Esophagus muscularis mucosa (tissue), 4 donors: Measurements from ENCODE around the gene RPS5. TPM values are rescaled to one million over a fixed set of nuclear protein-coding genes. Genes with fewer than 3 reads are reported as not detected.

Experiments
- DNase-seq: peaks from one replicate; pipeline ENCODE4 v3.0.0-alpha.2; 2017; ENCODE audit errors: extremely low spot score
- H3K27ac ChIP-seq, 4 donors: fragments of 200-600 bp; sonication (generic); replicated peaks in 1 of 4; 1 replicate in 3 of 4; 2 replicates in 1 of 4; pipeline ENCODE4 v1.5.1; 2016 to 2019; ENCODE audit warnings: mild to moderate bottlenecking in 1 of 4
- H3K27me3 ChIP-seq, 4 donors: fragments of 200-600 bp; sonication (generic); one replicate each; pipeline versions ENCODE4 v1.5.1 to v1.6.0; 2016 to 2019
- H3K36me3 ChIP-seq, 4 donors: fragments of 200-600 bp; sonication (generic); one replicate each; pipeline ENCODE4 v1.5.1; 2016 to 2019
- H3K4me1 ChIP-seq, 4 donors: fragments of 200-600 bp; sonication (generic); one replicate each; pipeline ENCODE4 v1.5.1; 2016 to 2019
- H3K4me3 ChIP-seq, 4 donors: fragments of 200-600 bp; sonication (generic); 1 replicate in 2 of 4; 2 replicates in 2 of 4; pipeline ENCODE4 v1.5.1; 2016 to 2019; ENCODE audit warnings: mild to moderate bottlenecking in 4 of 4, moderate library complexity in 1 of 4
- H3K9me3 ChIP-seq, 4 donors: fragments of 200-600 bp; sonication (generic); 1 replicate in 3 of 4; 2 replicates in 1 of 4; pipeline ENCODE4 v1.5.1; 2016 to 2019
- CTCF ChIP-seq, 3 experiments: fragments of 200-600 bp in 2 of 3; fragments of 450-650 bp in 1 of 3; sonication (generic) in 2 of 3; IDR thresholded peaks; one replicate each; pipeline ENCODE4 v1.5.1; 2017 to 2019; ENCODE audit warnings: antibody characterized with exemption in 3 of 3, mild to moderate bottlenecking in 2 of 3, moderate library complexity in 1 of 3
- EP300 ChIP-seq: sonication (generic); formaldehyde crosslinking; IDR thresholded peaks from one replicate; pipeline ENCODE4 v1.6.1; 2017; ENCODE audit warnings: antibody characterized with exemption
- POLR2A ChIP-seq: fragments of 450-650 bp; IDR thresholded peaks from one replicate; pipeline ENCODE4 v1.6.1; 2017; ENCODE audit warnings: antibody characterized with exemption, moderate library complexity, mild to moderate bottlenecking, low read depth
- POLR2AphosphoS5 ChIP-seq, 2 donors: sonication (generic); formaldehyde crosslinking; IDR thresholded peaks; one replicate each; pipeline ENCODE4 v1.6.1; 2017; ENCODE audit warnings: antibody characterized with exemption in 2 of 2
- WGBS: methylation state at CpG from one replicate; pipeline ENCODE4 v1.1.5; 2018; 5-methylcytosine and 5-hydroxymethylcytosine counted together
- intact Hi-C: fragments of 100-400 bp; cut with DNase I; formaldehyde crosslinking; loops from one replicate; pipeline ENCODE4 v1.15.1; 2023
- total RNA-seq, 4 donors: library from RNA; depleted of rRNA; stranded (reverse); fragments of >200 nt; gene quantifications; one replicate each; pipeline versions ENCODE4 v1.1.0 to v1.2.1, GENCODE V29; 2016

Gene RPS5
- total RNA-seq, 4 donors from 2014 or later = 1,137 to 2,200 (median 1,582) TPM

GRCh38 chr19:58407658-58408151 lies 20.6 kb downstream of the RPS5 start:
- intact Hi-C loops = no loop called here
- Histone ChIP-seq H3K9me3 (no peaks in the 10 kb centered on the region), H3K36me3 (no peaks in the 10 kb centered on the region), H3K27ac (peak overlapping the region; percentile 84 to 92 (median 90)), H3K27me3 (no peaks in the 10 kb centered on the region), H3K4me1 (peaks cover 17 to 27% (median 26%) of the 10 kb centered on the region in 4 donors), H3K4me3 (peak overlapping the region; percentile 84 to 92 (median 88))
- 19% methylated on average over 13 of the region's 22 CpGs for WGBS
- TF ChIP-seq CTCF (IDR thresholded peaks at IDR 0.05) (no peak), POLR2A (no peak), POLR2AphosphoS5 (IDR thresholded peaks at IDR 0.05) (no peak), EP300 (no peak)
- DNase-seq = no peak

- H3K27ac ChIP-seq = peak within 1 kb of the TSS; percentile 84 to 92 (median 90)
- peaks cover 0 to 2% (median 0%) of the 10 kb centered on the region in 4 donors for H3K36me3 ChIP-seq
- H3K27me3 ChIP-seq = no peaks in the 10 kb centered on the region
- H3K4me1 ChIP-seq = peaks cover 17 to 27% (median 26%) of the 10 kb centered on the region in 4 donors
- TF ChIP-seq POLR2AphosphoS5 (IDR thresholded peaks at IDR 0.05) = peak; percentile 91
- TF ChIP-seq EP300 = no peak
- TF ChIP-seq POLR2A = peak; percentile 66
- DNase-seq = peak; percentile 98
- H3K4me3 ChIP-seq = peak within 1 kb of the TSS; percentile 84 to 92 (median 88)
- WGBS = 0% methylated on average over 45 of the region's 100 CpGs
- no peaks in the 10 kb centered on the region for H3K9me3 ChIP-seq
- intact Hi-C loops = no loop called here
Measured at GRCh38 chr19:58408152-58409009, 21.3 kb downstream of the RPS5 start, which contains the start of gene ZNF584. TSS of gene ZNF584 (plus strand) at chr19:58408649. CDS start at chr19:58409148, 499 bp downstream.

- no peak for TF ChIP-seq EP300
- no peak for TF ChIP-seq POLR2AphosphoS5 (IDR thresholded peaks at IDR 0.05)
- TF ChIP-seq CTCF (IDR thresholded peaks at IDR 0.05) = no peak
- no peak for TF ChIP-seq POLR2A
- peak overlapping the region; percentile 84 to 92 (median 88) for H3K4me3 ChIP-seq
- H3K36me3 ChIP-seq = peaks cover 0 to 6% (median 0%) of the 10 kb centered on the region in 4 donors
- no peak for DNase-seq
- peaks cover 17 to 27% (median 26%) of the 10 kb centered on the region in 4 donors for H3K4me1 ChIP-seq
- H3K27ac ChIP-seq = peak overlapping the region; percentile 84 to 92 (median 90)
- WGBS = 4% methylated on average over 27 of the region's 34 CpGs
- intact Hi-C loops = no loop called here
- H3K27me3 ChIP-seq = no peaks in the 10 kb centered on the region
- H3K9me3 ChIP-seq = no peaks in the 10 kb centered on the region
Measured at GRCh38 chr19:58409010-58409790, 22.1 kb downstream of the RPS5 start.

GRCh38 chr19:58416604-58417003 lies 29.5 kb downstream of the RPS5 start:
- intact Hi-C loops = no loop called here
- no peak for DNase-seq
- TF ChIP-seq POLR2AphosphoS5 (IDR thresholded peaks at IDR 0.05) (no peak), POLR2A (no peak), CTCF (IDR thresholded peaks at IDR 0.05) (no peak)
- Histone ChIP-seq H3K9me3 (peaks cover 0 to 11% (median 3%) of the 10 kb centered on the region in 4 donors), H3K27ac (no peak overlapping the region), H3K4me3 (no peak overlapping the region), H3K36me3 (peaks cover 25 to 77% (median 59%) of the 10 kb centered on the region in 4 donors), H3K4me1 (no peaks in the 10 kb centered on the region), H3K27me3 (no peaks in the 10 kb centered on the region)
- 96% methylated on average over 5 of the region's 5 CpGs for WGBS
